Upper lobe of left lung (tissue), 6 donors: ENCODE results near the gene TRIP4. TPM values are rescaled to one million over a fixed set of nuclear protein-coding genes. Genes with fewer than 3 reads are reported as not detected.

Experiments used
- ATAC-seq, 2 donors: fragments of 200-7000 bp; cut with Tn5 transposase; one replicate each; pipeline ENCODE4 v1.9.1; 2022; ENCODE audit warnings: mild to moderate bottlenecking in 2 of 2, moderate library complexity in 2 of 2; ENCODE audit not compliant: low FRiP score in 2 of 2
- DNase-seq, 2 donors: peaks; one replicate each; pipeline ENCODE4 v3.0.0-alpha.2; 2019 to 2020
- H3K27ac ChIP-seq, 4 donors: fragments of 200-600 bp; sonication (generic); one replicate each; pipeline ENCODE4 v1.5.1; 2016 to 2019
- H3K27me3 ChIP-seq, 4 donors: fragments of 200-600 bp; sonication (generic); one replicate each; pipeline ENCODE4 v1.5.1; 2017 to 2019
- H3K36me3 ChIP-seq, 4 donors: fragments of 200-600 bp; sonication (generic); one replicate each; pipeline ENCODE4 v1.5.1; 2016 to 2019
- H3K4me1 ChIP-seq, 4 donors: fragments of 200-600 bp; sonication (generic); one replicate each; pipeline ENCODE4 v1.5.1; 2018 to 2019
- H3K4me3 ChIP-seq, 4 donors: fragments of 200-600 bp; sonication (generic); one replicate each; pipeline ENCODE4 v1.5.1; 2017 to 2019; ENCODE audit warnings: mild to moderate bottlenecking in 2 of 4, moderate library complexity in 1 of 4
- H3K9me3 ChIP-seq, 4 donors: fragments of 200-600 bp; sonication (generic); one replicate each; pipeline ENCODE4 v1.5.1; 2018 to 2019
- CTCF ChIP-seq, 6 experiments: fragments of 450-650 bp in 4 of 6; fragments of 200-600 bp in 2 of 6; sonication (generic) in 2 of 6; IDR thresholded peaks; one replicate each; pipeline ENCODE4 v1.5.1; 2016 to 2019; ENCODE audit warnings: antibody characterized with exemption in 6 of 6
- EP300 ChIP-seq, 4 donors: sonication (generic); formaldehyde crosslinking; IDR thresholded peaks; one replicate each; pipeline ENCODE4 v1.5.1; 2017; ENCODE audit warnings: antibody characterized with exemption in 4 of 4, control low read depth in 2 of 4
- POLR2A ChIP-seq, 4 donors: fragments of 450-650 bp; IDR thresholded peaks; one replicate each; pipeline ENCODE4 v1.5.1; 2016 to 2017; ENCODE audit warnings: antibody characterized with exemption in 4 of 4, mild to moderate bottlenecking in 2 of 4
- POLR2AphosphoS5 ChIP-seq, 2 donors: sonication (generic); formaldehyde crosslinking; IDR thresholded peaks; one replicate each; pipeline ENCODE4 v1.5.1; 2017; ENCODE audit warnings: antibody characterized with exemption in 2 of 2
- WGBS, 2 donors: methylation state at CpG; one replicate each; pipeline ENCODE4 v1.1.5; 2017 to 2018; 5-methylcytosine and 5-hydroxymethylcytosine counted together
- total RNA-seq, 6 donors: library from RNA; depleted of rRNA in 4 of 6; stranded (reverse); fragments of >200 nt in 4 of 6; gene quantifications; one replicate each; pipeline versions ENCODE4 v1.1.0 to v1.2.1, GENCODE V29; 2016 to 2021
- donor health status: DM: no; HTN: no; CAD: no; lungs with moderate emphysema.
- donor health status: DM: no; HTN: yes; CAD: no; lungs with severe emphysema.

The TRIP4 gene
- total RNA-seq, 6 donors from 2014 or later: 10.9 to 48.2 (median 20.4) TPM

GRCh38 chr15:64400583-64400982 lies 12.9 kb downstream of the TRIP4 start:
- H3K4me3 ChIP-seq: no peak overlapping the region
- H3K27ac ChIP-seq: no peak overlapping the region
- peaks cover 37 to 98% (median 65%) of the 10 kb centered on the region in 4 donors for H3K36me3 ChIP-seq
- TF ChIP-seq POLR2A (IDR thresholded peaks at IDR 0.05) (no peak), POLR2AphosphoS5 (IDR thresholded peaks at IDR 0.05) (no peak), CTCF (IDR thresholded peaks at IDR 0.05) (no peak), EP300 (IDR thresholded peaks at IDR 0.05) (no peak)
- no peaks in the 10 kb centered on the region for H3K9me3 ChIP-seq
- no peak for ATAC-seq
- no peaks in the 10 kb centered on the region for H3K27me3 ChIP-seq
- no peaks in the 10 kb centered on the region for H3K4me1 ChIP-seq
- WGBS, 2 donors: 95% methylated on average over 2 of the region's 2 CpGs
- DNase-seq: no peak

DNA sequence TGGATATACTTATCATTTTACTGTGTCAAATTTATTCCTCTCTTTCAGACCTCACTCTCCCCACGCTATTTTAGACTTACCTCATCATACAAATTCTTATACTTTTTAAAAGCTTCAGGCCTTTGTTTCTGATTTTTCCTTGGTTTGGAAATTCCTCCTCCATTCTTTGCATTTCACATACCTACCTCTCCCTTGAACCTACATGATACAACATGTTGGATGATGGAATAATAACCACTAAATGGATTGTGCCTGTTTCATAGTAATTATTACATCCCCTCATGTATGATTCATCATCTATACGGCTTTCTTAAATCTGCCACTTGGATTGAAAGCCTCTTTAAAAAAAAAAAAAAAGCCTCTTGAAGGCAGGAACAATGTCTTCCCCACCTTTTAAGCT lies 24.6 kb downstream of the TRIP4 start:
- ATAC-seq: no peak
- peaks cover 2 to 91% (median 54%) of the 10 kb centered on the region in 4 donors for H3K36me3 ChIP-seq
- 94 to 95% methylated on average over 2 of the region's 2 CpGs for WGBS, 2 donors

GRCh38 chr15:64422697-64423096 lies 35.1 kb downstream of the TRIP4 start:
- DNase-seq: no peak
- no peak for TF ChIP-seq EP300 (IDR thresholded peaks at IDR 0.05)
- no peak for TF ChIP-seq CTCF (IDR thresholded peaks at IDR 0.05)
- TF ChIP-seq POLR2A (IDR thresholded peaks at IDR 0.05): no peak
- TF ChIP-seq POLR2AphosphoS5 (IDR thresholded peaks at IDR 0.05): no peak
- Histone ChIP-seq H3K4me1 (no peaks in the 10 kb centered on the region), H3K27ac (no peak overlapping the region), H3K4me3 (no peak overlapping the region), H3K36me3 (peaks cover 9 to 88% (median 48%) of the 10 kb centered on the region in 4 donors), H3K27me3 (no peaks in the 10 kb centered on the region), H3K9me3 (no peaks in the 10 kb centered on the region)
- ATAC-seq: no peak
- 93 to 95% methylated on average over 2 of the region's 2 CpGs for WGBS, 2 donors

More for the DNA sequence above, 24.6 kb downstream of the TRIP4 start:
- Histone ChIP-seq H3K27me3 (no peaks in the 10 kb centered on the region), H3K9me3 (no peaks in the 10 kb centered on the region), H3K4me3 (no peak overlapping the region), H3K4me1 (no peaks in the 10 kb centered on the region), H3K27ac (no peak overlapping the region)
- no peak for DNase-seq
- TF ChIP-seq EP300 (IDR thresholded peaks at IDR 0.05) (no peak), POLR2AphosphoS5 (IDR thresholded peaks at IDR 0.05) (no peak), POLR2A (IDR thresholded peaks at IDR 0.05) (no peak), CTCF (IDR thresholded peaks at IDR 0.05) (no peak)

DNA sequence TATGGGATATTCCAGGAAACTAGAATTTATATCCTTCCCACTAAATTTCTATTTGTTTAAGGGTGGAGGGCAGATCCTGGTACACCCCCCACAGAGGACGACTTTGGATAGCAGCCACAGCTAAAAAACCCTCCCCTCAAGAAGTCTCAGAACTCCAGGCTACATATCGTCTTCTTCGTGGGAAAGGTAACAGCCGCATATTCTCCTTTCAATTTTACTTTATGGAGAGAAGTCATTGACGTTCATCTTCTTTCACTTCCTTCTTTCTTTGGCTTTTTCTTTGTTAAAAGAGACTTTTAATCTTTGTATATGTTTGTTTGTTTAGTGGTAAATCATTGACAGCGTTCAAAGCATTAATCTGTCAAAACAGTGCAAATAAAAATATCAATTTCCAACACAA lies 36.3 kb downstream of the TRIP4 start:
- Histone ChIP-seq H3K27ac (no peak overlapping the region), H3K4me1 (no peaks in the 10 kb centered on the region), H3K36me3 (peaks cover 9 to 82% (median 45%) of the 10 kb centered on the region in 4 donors), H3K27me3 (no peaks in the 10 kb centered on the region), H3K9me3 (no peaks in the 10 kb centered on the region), H3K4me3 (no peak overlapping the region)
- TF ChIP-seq POLR2AphosphoS5 (IDR thresholded peaks at IDR 0.05) (no peak), CTCF (IDR thresholded peaks at IDR 0.05) (no peak), POLR2A (IDR thresholded peaks at IDR 0.05) (no peak), EP300 (IDR thresholded peaks at IDR 0.05) (no peak)
- no peak for DNase-seq
- no peak for ATAC-seq
- WGBS, 2 donors: 80% methylated on average over 6 of the region's 6 CpGs

DNA sequence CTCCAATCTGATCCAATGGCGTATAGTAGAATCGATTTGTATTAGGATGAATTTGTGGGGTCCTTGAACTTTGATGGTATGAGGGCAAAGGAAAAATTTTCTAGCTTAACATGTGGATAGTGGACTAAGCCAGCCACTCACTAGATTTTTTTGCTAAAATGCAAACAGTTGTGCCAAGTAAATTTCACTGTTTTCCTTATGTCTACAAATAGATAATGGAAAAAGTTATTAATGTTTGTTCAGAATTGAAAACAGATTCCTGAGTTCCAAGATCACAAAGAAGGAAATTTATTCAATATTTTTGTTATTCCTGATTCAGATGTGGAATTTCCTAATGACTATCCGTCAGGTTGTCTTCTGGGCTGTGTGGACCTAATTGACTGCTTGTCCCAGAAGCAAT lies 37.6 kb downstream of the TRIP4 start:
- H3K27ac ChIP-seq: no peak overlapping the region
- H3K4me3 ChIP-seq: no peak overlapping the region
- H3K27me3 ChIP-seq: no peaks in the 10 kb centered on the region
- DNase-seq (no peak), ATAC-seq (no peak)
- no peaks in the 10 kb centered on the region for H3K9me3 ChIP-seq
- peaks cover 9 to 69% (median 36%) of the 10 kb centered on the region in 4 donors for H3K36me3 ChIP-seq
- peaks cover 0 to 7% (median 4%) of the 10 kb centered on the region in 4 donors for H3K4me1 ChIP-seq
- TF ChIP-seq EP300 (IDR thresholded peaks at IDR 0.05) (no peak), POLR2AphosphoS5 (IDR thresholded peaks at IDR 0.05) (no peak), POLR2A (IDR thresholded peaks at IDR 0.05) (no peak), CTCF (IDR thresholded peaks at IDR 0.05) (no peak)
- 95 to 96% methylated on average over 3 of the region's 3 CpGs for WGBS, 2 donors
